GM23248 (cell line): ENCODE data around the gene BBS10.

Source experiments
- EZH2 ChIP-seq: fragments of 200-600 bp; sonication (generic); IDR thresholded peaks from 2 replicates; pipeline ENCODE4 v1.6.1; 2018; ENCODE audit warnings: antibody characterized with exemption, mild to moderate bottlenecking; ENCODE audit not compliant: insufficient read depth, poor library complexity, severe bottlenecking
- EZH2phosphoT487 ChIP-seq: fragments of 200-600 bp; sonication (generic); IDR thresholded peaks from 2 replicates; pipeline ENCODE4 v1.6.1; 2018; ENCODE audit warnings: antibody characterized with exemption, moderate library complexity, mild to moderate bottlenecking, low read depth; ENCODE audit not compliant: insufficient read depth

DNA sequence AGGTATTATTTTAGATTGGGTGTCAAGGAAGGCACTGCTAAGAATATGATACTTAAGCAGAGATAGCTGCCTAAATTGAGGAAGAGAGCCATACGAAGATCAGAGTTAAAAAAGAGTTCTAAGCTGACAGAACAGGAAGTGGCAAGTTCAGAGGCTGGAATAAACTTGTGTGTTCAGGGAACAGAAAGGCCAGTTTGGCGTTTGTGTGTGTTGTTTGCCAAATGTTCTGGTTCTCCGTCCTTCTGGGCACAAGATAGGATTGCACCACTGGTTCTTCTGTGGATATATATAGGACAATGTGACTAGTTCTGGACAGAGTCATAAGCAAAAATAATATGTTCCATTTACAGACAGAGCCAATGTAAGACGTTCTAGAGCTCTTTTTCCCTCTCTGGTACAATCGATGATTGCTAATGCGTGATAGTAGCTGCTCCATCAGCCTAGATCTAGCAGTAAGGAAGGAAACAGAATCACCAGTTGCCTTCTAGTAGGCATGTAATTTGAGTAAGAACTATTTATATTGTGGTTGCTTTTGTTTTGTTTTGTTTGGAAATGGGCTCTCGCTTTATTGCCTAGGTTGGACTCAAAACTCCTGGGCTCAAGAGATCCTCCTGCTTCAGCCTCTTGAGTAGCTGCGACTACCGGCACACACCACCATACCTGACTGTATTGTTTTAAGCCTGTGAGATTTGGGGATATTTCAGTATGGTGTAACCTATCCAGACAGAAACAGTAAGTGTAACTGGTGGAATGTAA lies 7.4 kb downstream of the BBS10 start:
- TF ChIP-seq EZH2 (no peak), EZH2phosphoT487 (no peak)
